PC-9 (cell line): Measurements from ENCODE around the gene ASCC3. TPM values are rescaled to one million over a fixed set of nuclear protein-coding genes. Genes with fewer than 3 reads are reported as not detected.

ENCODE experiments used
- BruUV-seq: library from RNA; stranded (reverse); fragments of 400-500 nt; replicated peaks from 2 replicates; lab custom pipeline; 2021; lab: Mats Ljungman, UMichigan
- CTCF ChIA-PET: fragments of 300-600 bp; sonication (Branson Sonifier 250); formaldehyde crosslinking; loops from one replicate; lab custom pipeline; 2022; ENCODE audit warnings: antibody characterized with exemption; lab: Charles Lee
- POLR2A ChIA-PET: fragments of 300-600 bp; sonication (Branson Sonifier 250); formaldehyde crosslinking; loops from one replicate; lab custom pipeline; 2022; ENCODE audit warnings: antibody characterized with exemption; ENCODE audit not compliant: unreplicated experiment; lab: Charles Lee
- DNase-seq, 2 experiments: peaks; one replicate each; pipeline versions ENCODE4 v3.0.0 to v3.0.0-alpha.2; 2015 to 2022; ENCODE audit warnings: mixed read lengths in 1 of 2
- H2AFZ ChIP-seq: fragments of 200-600 bp; sonication (generic); 2 replicates; pipeline ENCODE4 v1.8.1; 2017; ENCODE audit warnings: antibody characterized with exemption
- H3F3A ChIP-seq: fragments of 200-600 bp; sonication (generic); 2 replicates; pipeline ENCODE4 v1.8.1; 2017; ENCODE audit warnings: antibody characterized with exemption, mild to moderate bottlenecking, low read depth; ENCODE audit not compliant: insufficient read depth
- H3K27ac ChIP-seq: fragments of 200-600 bp; sonication (generic); 2 replicates; pipeline ENCODE4 v1.6.1; 2016; ENCODE audit warnings: mixed run types
- H3K27me3 ChIP-seq: fragments of 200-600 bp; sonication (generic); 2 replicates; pipeline ENCODE4 v1.6.1; 2016; ENCODE audit warnings: low read depth, mixed run types; ENCODE audit not compliant: insufficient read depth
- H3K36me3 ChIP-seq: fragments of 200-600 bp; sonication (generic); 2 replicates; pipeline ENCODE4 v1.6.1; 2016; ENCODE audit warnings: low read depth, mixed run types
- H3K4me1 ChIP-seq: fragments of 200-600 bp; sonication (generic); replicated peaks from 2 replicates; pipeline ENCODE4 v1.6.1; 2016; ENCODE audit warnings: mixed run types; ENCODE audit not compliant: insufficient read depth
- H3K4me2 ChIP-seq: fragments of 200-600 bp; sonication (generic); 2 replicates; pipeline ENCODE4 v1.6.1; 2017; ENCODE audit warnings: mixed run types
- H3K4me3 ChIP-seq: fragments of 200-600 bp; sonication (generic); 2 replicates; pipeline ENCODE4 v1.6.1; 2016; ENCODE audit warnings: mixed run types
- H3K79me2 ChIP-seq: fragments of 200-600 bp; sonication (generic); 2 replicates; pipeline ENCODE4 v1.6.1; 2017; ENCODE audit warnings: low read depth, mixed run types
- H3K9me2 ChIP-seq: fragments of 200-600 bp; sonication (generic); 2 replicates; pipeline ENCODE4 v1.8.1; 2017; ENCODE audit warnings: mild to moderate bottlenecking; ENCODE audit not compliant: insufficient read depth
- H3K9me3 ChIP-seq: fragments of 200-600 bp; sonication (generic); 2 replicates; pipeline ENCODE4 v1.8.1; 2016; ENCODE audit warnings: low read depth; ENCODE audit not compliant: insufficient read depth
- H4K20me1 ChIP-seq: fragments of 200-600 bp; sonication (generic); 2 replicates; pipeline ENCODE4 v1.8.1; 2017; ENCODE audit not compliant: insufficient read depth
- CTCF ChIP-seq: fragments of 200-600 bp; sonication (generic); conservative IDR thresholded peaks from 2 replicates; pipeline ENCODE4 v1.6.1; 2017; ENCODE audit warnings: mixed run types, antibody characterized with exemption, mild to moderate bottlenecking, moderate library complexity
- EZH2 ChIP-seq: fragments of 200-600 bp; sonication (generic); IDR thresholded peaks from 2 replicates; pipeline ENCODE4 v1.8.0; 2017; ENCODE audit warnings: antibody characterized with exemption, low read depth
- intact Hi-C: fragments of 100-400 bp; cut with micrococcal nuclease; formaldehyde crosslinking; loops from one replicate; pipeline ENCODE4 v1.10.0; 2022; ENCODE audit not compliant: unreplicated experiment
- total RNA-seq: library from RNA; stranded (reverse); gene quantifications from 2 replicates; pipeline ENCODE4 v1.2.3, GENCODE V29; 2021

The ASCC3 gene
- total RNA-seq, 1 experiment from 2014 or later: 29.4 TPM

GRCh38 chr6:100630536-100630935, 250.6 kb downstream of the ASCC3 start:
- no peak for TF ChIP-seq CTCF
- Histone ChIP-seq H4K20me1 (no peaks in the 10 kb centered on the region; the same call in 1 of the 2 replicates), H3K9me2 (no peaks in the 10 kb centered on the region), H3K4me3 (no peak overlapping the region), H2AFZ (no peak overlapping the region), H3K36me3 (no peaks in the 10 kb centered on the region), H3K9me3 (no peaks in the 10 kb centered on the region), H3K27ac (no peak overlapping the region), H3F3A (no peaks in the 10 kb centered on the region), H3K4me2 (no peak overlapping the region), H3K4me1 (no peaks in the 10 kb centered on the region), H3K27me3 (no peaks in the 10 kb centered on the region), H3K79me2 (no peaks in the 10 kb centered on the region)
- intact Hi-C loops: no loop called here
- no peak for DNase-seq
- CTCF ChIA-PET: no interaction called here
- POLR2A ChIA-PET: no interaction called here
- BruUV-seq: no TSS peak

- TF ChIP-seq EZH2 (no peak), CTCF (no peak)
- POLR2A ChIA-PET: no interaction called here
Measured at GRCh38 chr6:100627911-100628758, 253.0 kb downstream of the ASCC3 start.

GRCh38 chr6:100626721-100627120, 254.4 kb downstream of the ASCC3 start:
- ChIA-PET CTCF (no interaction called here), POLR2A (interaction anchor here (0.6 kb wide), 1 partner anchor 254 kb away, joined by 3 read pairs; the partner anchor contains the start of gene ASCC3)
- no TSS peak for BruUV-seq
- no peak for DNase-seq
- Histone ChIP-seq H3K27me3 (no peaks in the 10 kb centered on the region), H3K79me2 (no peaks in the 10 kb centered on the region), H3K4me3 (no peak overlapping the region), H3K9me3 (no peaks in the 10 kb centered on the region), H2AFZ (no peak overlapping the region), H3F3A (no peaks in the 10 kb centered on the region), H3K27ac (no peak overlapping the region), H3K36me3 (no peaks in the 10 kb centered on the region), H3K9me2 (no peaks in the 10 kb centered on the region), H3K4me2 (no peak overlapping the region), H4K20me1 (no peaks in the 10 kb centered on the region), H3K4me1 (no peaks in the 10 kb centered on the region)
- TF ChIP-seq EZH2 (no peak), CTCF (no peak)
- intact Hi-C loops: no loop called here

More at GRCh38 chr6:100627911-100628758, 253.0 kb downstream of the ASCC3 start:
- H3K4me1 ChIP-seq: no peaks in the 10 kb centered on the region
- no peaks in the 10 kb centered on the region for H4K20me1 ChIP-seq
- DNase-seq: no peak
- intact Hi-C loops: no loop called here
- H2AFZ ChIP-seq: no peak overlapping the region
- BruUV-seq: no TSS peak
- H3K4me2 ChIP-seq: no peak overlapping the region
- H3K36me3 ChIP-seq: no peaks in the 10 kb centered on the region
- CTCF ChIA-PET: interaction anchor here (0.6 kb wide), 1 partner anchor 623 kb away, joined by 3 read pairs; no protein-coding TSS in a partner anchor
- no peaks in the 10 kb centered on the region for H3F3A ChIP-seq
- H3K27me3 ChIP-seq: no peaks in the 10 kb centered on the region
- no peak overlapping the region for H3K27ac ChIP-seq
- no peaks in the 10 kb centered on the region for H3K79me2 ChIP-seq
- H3K9me3 ChIP-seq: no peaks in the 10 kb centered on the region
- H3K4me3 ChIP-seq: no peak overlapping the region
- H3K9me2 ChIP-seq: no peaks in the 10 kb centered on the region
